ENCODE data around the gene NR2F6.

GRCh38 chr19:17286752-17287151, 41.0 kb upstream of the NR2F6 start:
- TF ChIP-seq CTCF (IDR thresholded peaks at IDR 0.05; ENCODE audit: low read length): no peak
- no peak for TF ChIP-seq EZH2 (optimal IDR thresholded peaks at IDR 0.05; ENCODE audit: low read depth, low read length)

Measured in MM.1S (cell line).